ENCODE data around the gene SORCS2. TPM values are rescaled to one million over a fixed set of nuclear protein-coding genes. Genes with fewer than 3 reads are reported as not detected.

Gene SORCS2
- total and polyA plus RNA-seq, 2 of the 8 experiments (the other 6 are each of a cell fraction or from before 2014, with no cell fraction given), result 0.36 to 1.8 TPM

GRCh38 chr4:7733201-7733600, 540.9 kb downstream of the SORCS2 start (continued):
- TF ChIP-seq RBBP5 (IDR thresholded peaks at IDR 0.05; ENCODE audit: borderline replicate concordance, low read depth, low read length), result no peak
- no peak for TF ChIP-seq GTF2F1 (IDR thresholded peaks at IDR 0.05; ENCODE audit: borderline replicate concordance, low read depth, low read length)
- TF ChIP-seq SP4 (IDR thresholded peaks at IDR 0.05; ENCODE audit: low read length), result no peak
- TF ChIP-seq GABPA (IDR thresholded peaks at IDR 0.05; ENCODE audit: borderline replicate concordance, insufficient read depth, low read length), result no peak
- TF ChIP-seq KDM1A (IDR thresholded peaks at IDR 0.05; ENCODE audit: borderline replicate concordance, low read length), result no peak
- TF ChIP-seq ZNF274 (IDR thresholded peaks at IDR 0.05; ENCODE audit: borderline replicate concordance, extremely low read depth, low read length), result no peak
- no peak for TF ChIP-seq SIN3A (conservative IDR thresholded peaks at IDR 0.05 in 1 of 2, IDR thresholded peaks at IDR 0.05 in 1 of 2; ENCODE audit: low read depth in 1 of 2, low read length in 2 of 2)
